Gastroesophageal sphincter (tissue), 4 donors: Measurements from ENCODE around the gene SV2B. TPM values are rescaled to one million over a fixed set of nuclear protein-coding genes. Genes with fewer than 3 reads are reported as not detected.
A peak's percentile ranks its signal among the peaks of the same experiment; 100 is the strongest.

ENCODE experiments used
- ATAC-seq: fragments of 150-250 bp; one replicate; pipeline ENCODE4 v1.9.1; 2016; ENCODE audit warnings: mild to moderate bottlenecking, moderate library complexity
- H3K27ac ChIP-seq, 4 donors: fragments of 200-600 bp; sonication (generic) in 3 of 4; 1 replicate in 3 of 4; 2 replicates in 1 of 4; pipeline ENCODE4 v1.5.1; 2016 to 2019
- H3K27me3 ChIP-seq: fragments of 200-600 bp; sonication (generic); one replicate; pipeline ENCODE4 v1.5.1; 2019
- H3K36me3 ChIP-seq, 2 donors: fragments of 200-600 bp; sonication (generic); one replicate each; pipeline ENCODE4 v1.5.1; 2019; ENCODE audit warnings: control low read depth in 1 of 2
- H3K4me1 ChIP-seq, 3 donors: fragments of 200-600 bp; sonication (generic); 1 replicate in 2 of 3; 2 replicates in 1 of 3; pipeline ENCODE4 v1.5.1; 2016 to 2019; ENCODE audit warnings: control low read depth in 2 of 3
- H3K4me3 ChIP-seq, 2 donors: fragments of 200-600 bp; sonication (generic); one replicate each; pipeline ENCODE4 v1.5.1; 2019; ENCODE audit warnings: mild to moderate bottlenecking in 1 of 2, moderate library complexity in 1 of 2
- H3K9me3 ChIP-seq, 3 donors: fragments of 200-600 bp; sonication (generic); one replicate each; pipeline ENCODE4 v1.5.1; 2017 to 2019; ENCODE audit warnings: control low read depth in 2 of 3
- EP300 ChIP-seq: sonication (generic); formaldehyde crosslinking; IDR thresholded peaks from one replicate; pipeline ENCODE4 v1.6.1; 2017; ENCODE audit warnings: antibody characterized with exemption, mild to moderate bottlenecking
- POLR2A ChIP-seq, 2 donors: fragments of 450-650 bp; IDR thresholded peaks; one replicate each; pipeline ENCODE4 v1.6.1; 2017; ENCODE audit warnings: antibody characterized with exemption in 2 of 2, mild to moderate bottlenecking in 2 of 2, moderate library complexity in 1 of 2
- POLR2AphosphoS5 ChIP-seq: sonication (generic); formaldehyde crosslinking; IDR thresholded peaks from one replicate; pipeline ENCODE4 v1.6.1; 2017; ENCODE audit warnings: antibody characterized with exemption
- WGBS, 2 donors: methylation state at CpG; one replicate each; pipeline ENCODE4 v1.1.5; 2018; ENCODE audit warnings: low coverage in 1 of 2; 5-methylcytosine and 5-hydroxymethylcytosine counted together
- total RNA-seq, 4 donors: library from RNA; depleted of rRNA; stranded (reverse); fragments of >200 nt; gene quantifications; one replicate each; pipeline ENCODE4 v1.1.0, GENCODE V29; 2016
- TF ChIP-seq, protein P1 (sequence below), 4 experiments: fragments of 200-600 bp in 2 of 4; fragments of 450-650 bp in 2 of 4; sonication (generic) in 1 of 4; IDR thresholded peaks; one replicate each; pipeline ENCODE4 v1.5.1; 2017 to 2019; ENCODE audit warnings: antibody characterized with exemption in 4 of 4, mild to moderate bottlenecking in 2 of 4, moderate library complexity in 2 of 4

SV2B gene
- total RNA-seq, 4 donors from 2014 or later, result 0.16 to 4.1 (median 1.1) TPM

DNA sequence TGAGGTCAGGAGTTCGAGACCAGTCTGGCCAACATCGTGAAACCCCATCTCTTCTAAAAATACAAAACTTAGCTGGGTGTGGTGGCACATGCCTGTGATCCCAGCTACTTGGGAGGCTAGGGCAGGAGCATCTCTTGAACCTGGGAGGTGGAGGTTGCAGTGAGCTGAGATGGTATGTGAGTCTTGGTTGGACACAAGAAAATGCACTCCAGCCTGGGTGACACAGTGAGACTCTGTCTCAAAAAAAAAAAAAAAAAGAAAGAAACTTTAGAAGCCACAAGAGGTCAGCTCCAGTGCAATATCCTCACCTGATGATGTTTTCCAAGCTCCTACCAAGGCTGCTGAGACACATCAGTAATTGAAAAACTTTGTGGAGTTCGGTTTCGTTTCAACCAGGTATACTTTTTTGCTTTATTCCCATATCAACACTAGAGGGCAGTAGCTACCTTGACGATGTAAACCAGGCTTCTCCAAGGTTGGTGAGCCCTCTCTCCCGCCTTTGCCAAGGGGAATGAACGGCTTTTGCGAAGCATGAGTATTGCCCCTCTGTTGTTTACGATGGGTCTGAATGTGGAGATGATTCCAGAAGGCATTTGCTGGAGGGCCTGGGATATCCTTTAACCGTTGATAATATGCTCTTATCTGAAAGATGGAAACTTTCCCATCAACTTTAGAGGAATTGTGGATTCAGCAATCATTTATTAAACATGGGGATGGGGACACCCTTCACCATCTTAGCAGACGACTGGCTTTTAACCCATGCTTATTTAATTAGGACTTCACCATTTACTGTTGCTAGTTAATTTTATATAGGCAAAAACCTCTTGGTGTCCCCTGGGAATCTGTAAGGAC is 202.8 kb downstream of the SV2B start:
- WGBS, 2 donors, result 1 to 23% methylated on average over 9 to 10 of the region's 11 CpGs
- TF ChIP-seq, protein P1, sequence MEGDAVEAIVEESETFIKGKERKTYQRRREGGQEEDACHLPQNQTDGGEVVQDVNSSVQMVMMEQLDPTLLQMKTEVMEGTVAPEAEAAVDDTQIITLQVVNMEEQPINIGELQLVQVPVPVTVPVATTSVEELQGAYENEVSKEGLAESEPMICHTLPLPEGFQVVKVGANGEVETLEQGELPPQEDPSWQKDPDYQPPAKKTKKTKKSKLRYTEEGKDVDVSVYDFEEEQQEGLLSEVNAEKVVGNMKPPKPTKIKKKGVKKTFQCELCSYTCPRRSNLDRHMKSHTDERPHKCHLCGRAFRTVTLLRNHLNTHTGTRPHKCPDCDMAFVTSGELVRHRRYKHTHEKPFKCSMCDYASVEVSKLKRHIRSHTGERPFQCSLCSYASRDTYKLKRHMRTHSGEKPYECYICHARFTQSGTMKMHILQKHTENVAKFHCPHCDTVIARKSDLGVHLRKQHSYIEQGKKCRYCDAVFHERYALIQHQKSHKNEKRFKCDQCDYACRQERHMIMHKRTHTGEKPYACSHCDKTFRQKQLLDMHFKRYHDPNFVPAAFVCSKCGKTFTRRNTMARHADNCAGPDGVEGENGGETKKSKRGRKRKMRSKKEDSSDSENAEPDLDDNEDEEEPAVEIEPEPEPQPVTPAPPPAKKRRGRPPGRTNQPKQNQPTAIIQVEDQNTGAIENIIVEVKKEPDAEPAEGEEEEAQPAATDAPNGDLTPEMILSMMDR (IDR thresholded peaks at IDR 0.05), result peak; percentile 64 to 80 (median 76)
- no peak for TF ChIP-seq POLR2A (IDR thresholded peaks at IDR 0.05)
- Histone ChIP-seq H3K27me3 (peaks cover 37% of the 10 kb centered on the region), H3K9me3 (no peaks in the 10 kb centered on the region), H3K36me3 (no peaks in the 10 kb centered on the region), H3K4me1 (peaks cover 0 to 4% (median 0%) of the 10 kb centered on the region in 3 donors), H3K27ac (no peak overlapping the region), H3K4me3 (no peak overlapping the region)
- ATAC-seq, result peak; percentile 55

DNA sequence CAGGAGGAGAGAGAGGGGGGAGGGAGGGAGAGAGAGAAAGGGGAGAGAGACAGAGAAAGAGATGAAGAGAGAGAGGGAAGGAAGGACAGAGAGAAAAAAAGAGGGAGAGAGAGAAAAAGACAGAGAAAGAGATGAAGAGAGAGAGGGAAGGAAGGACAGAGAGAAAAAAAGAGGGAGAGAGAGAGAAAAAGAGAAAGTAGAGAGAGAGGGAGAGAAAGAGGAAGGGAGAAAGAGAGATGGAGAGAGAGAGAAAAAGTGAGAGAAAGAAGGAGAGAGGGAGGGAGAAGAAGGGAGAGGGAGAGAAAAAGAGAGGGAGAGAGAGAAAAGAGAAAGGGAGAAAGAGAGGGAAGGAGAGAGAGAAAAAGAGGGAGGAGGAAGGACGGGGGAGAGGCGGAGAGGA is 204.2 kb downstream of the SV2B start:
- no peak for ATAC-seq
- no peaks in the 10 kb centered on the region for H3K36me3 ChIP-seq
- no peaks in the 10 kb centered on the region for H3K9me3 ChIP-seq
- TF ChIP-seq POLR2A (IDR thresholded peaks at IDR 0.05) (no peak), EP300 (no peak), POLR2AphosphoS5 (no peak)
- TF ChIP-seq, protein P1 (IDR thresholded peaks at IDR 0.05), result no peak
- no peak overlapping the region for H3K4me3 ChIP-seq
- peaks cover 35% of the 10 kb centered on the region for H3K27me3 ChIP-seq
- H3K4me1 ChIP-seq, result peaks cover 0 to 4% (median 0%) of the 10 kb centered on the region in 3 donors
- H3K27ac ChIP-seq, result no peak overlapping the region
- 39 to 58% methylated on average over 2 of the region's 2 CpGs for WGBS, 2 donors

DNA sequence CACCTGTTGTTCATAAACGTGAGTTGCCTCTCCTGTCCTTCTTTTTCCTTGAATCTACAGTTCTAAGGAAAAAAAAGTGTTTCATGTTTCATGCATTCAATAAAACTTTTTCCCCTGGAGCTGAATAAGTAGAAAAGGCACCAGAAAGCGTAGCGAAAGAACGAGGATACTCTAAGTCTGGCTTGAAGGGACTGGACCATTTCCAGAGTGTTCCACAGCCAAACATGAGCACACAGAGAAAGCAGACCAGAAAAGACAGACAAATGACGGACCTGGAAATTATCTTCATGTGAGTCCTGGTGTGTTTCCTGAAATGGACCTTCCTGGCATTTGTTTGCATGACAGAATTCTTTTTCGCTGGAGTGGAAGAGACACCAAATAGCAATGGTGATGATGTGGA is 204.7 kb downstream of the SV2B start:
- Histone ChIP-seq H3K4me1 (peaks cover 0 to 4% (median 0%) of the 10 kb centered on the region in 3 donors), H3K36me3 (no peaks in the 10 kb centered on the region), H3K9me3 (no peaks in the 10 kb centered on the region), H3K27ac (no peak overlapping the region), H3K27me3 (peaks cover 32% of the 10 kb centered on the region), H3K4me3 (no peak overlapping the region)
- TF ChIP-seq, protein P1 (IDR thresholded peaks at IDR 0.05), result no peak
- TF ChIP-seq EP300 (no peak), POLR2A (IDR thresholded peaks at IDR 0.05) (no peak), POLR2AphosphoS5 (no peak)
- WGBS, 2 donors, result 5 to 41% methylated on average over 3 to 6 of the region's 6 CpGs
- no peak for ATAC-seq

DNA sequence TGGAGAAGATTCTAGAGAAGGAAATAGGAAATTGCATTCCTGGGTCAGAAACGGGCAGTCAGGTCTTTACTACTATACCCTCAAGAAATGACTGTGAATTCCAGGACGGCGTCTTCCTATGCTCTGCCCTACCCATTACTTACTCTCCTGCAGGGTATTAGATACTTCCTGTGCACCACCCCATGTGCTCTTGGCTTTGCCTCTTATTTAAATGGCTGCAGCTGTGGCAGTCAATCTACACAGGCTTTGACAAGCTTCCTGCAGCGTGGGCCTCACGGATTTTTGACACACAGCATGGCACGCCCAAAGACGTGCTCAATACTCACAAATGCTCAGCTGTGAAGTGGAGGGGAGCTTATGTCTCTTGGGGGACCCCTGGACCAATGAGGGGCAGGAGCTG is 206.1 kb downstream of the SV2B start:
- H3K36me3 ChIP-seq, result no peaks in the 10 kb centered on the region
- no peak overlapping the region for H3K27ac ChIP-seq
- TF ChIP-seq, protein P1 (IDR thresholded peaks at IDR 0.05), result no peak
- TF ChIP-seq POLR2AphosphoS5 (no peak), POLR2A (IDR thresholded peaks at IDR 0.05) (no peak), EP300 (no peak)
- peaks cover 0 to 4% (median 0%) of the 10 kb centered on the region in 3 donors for H3K4me1 ChIP-seq
- no peaks in the 10 kb centered on the region for H3K9me3 ChIP-seq
- ATAC-seq, result no peak
- H3K4me3 ChIP-seq, result no peak overlapping the region
- 82 to 84% methylated on average over 3 to 5 of the region's 7 CpGs for WGBS, 2 donors
- peaks cover 37% of the 10 kb centered on the region for H3K27me3 ChIP-seq

DNA sequence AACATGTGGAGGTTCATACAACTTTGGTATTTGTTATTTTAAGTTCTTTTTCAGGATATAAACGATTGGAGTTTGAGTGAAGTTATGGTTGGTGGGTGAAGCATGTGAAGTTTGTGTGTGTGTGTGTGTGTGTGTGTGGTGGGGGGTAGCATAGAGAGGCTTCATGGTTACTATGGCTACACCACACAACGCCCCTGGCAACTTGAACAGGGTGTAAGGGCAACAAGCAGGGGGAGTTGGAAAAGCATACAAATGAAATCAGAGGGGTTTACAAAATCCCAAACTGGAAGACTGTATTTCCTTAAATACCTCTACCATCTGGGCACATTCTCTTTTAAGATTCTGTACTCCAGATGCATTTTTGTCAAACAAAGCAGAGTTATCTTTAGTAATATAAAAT is 207.5 kb downstream of the SV2B start:
- 39 to 50% methylated on average over 1 to 2 of the region's 2 CpGs for WGBS, 2 donors
- no peaks in the 10 kb centered on the region for H3K36me3 ChIP-seq
- H3K4me3 ChIP-seq, result no peak overlapping the region
- peaks cover 0 to 4% (median 0%) of the 10 kb centered on the region in 3 donors for H3K4me1 ChIP-seq
- H3K9me3 ChIP-seq, result no peaks in the 10 kb centered on the region
- TF ChIP-seq POLR2AphosphoS5 (no peak), EP300 (no peak), POLR2A (IDR thresholded peaks at IDR 0.05) (no peak)
- TF ChIP-seq, protein P1 (IDR thresholded peaks at IDR 0.05), result no peak
- H3K27ac ChIP-seq, result no peak overlapping the region
- no peak for ATAC-seq
- peaks cover 34% of the 10 kb centered on the region for H3K27me3 ChIP-seq
